ENCODE measurements around the gene SLC66A3.

The SLC66A3 gene

DNA sequence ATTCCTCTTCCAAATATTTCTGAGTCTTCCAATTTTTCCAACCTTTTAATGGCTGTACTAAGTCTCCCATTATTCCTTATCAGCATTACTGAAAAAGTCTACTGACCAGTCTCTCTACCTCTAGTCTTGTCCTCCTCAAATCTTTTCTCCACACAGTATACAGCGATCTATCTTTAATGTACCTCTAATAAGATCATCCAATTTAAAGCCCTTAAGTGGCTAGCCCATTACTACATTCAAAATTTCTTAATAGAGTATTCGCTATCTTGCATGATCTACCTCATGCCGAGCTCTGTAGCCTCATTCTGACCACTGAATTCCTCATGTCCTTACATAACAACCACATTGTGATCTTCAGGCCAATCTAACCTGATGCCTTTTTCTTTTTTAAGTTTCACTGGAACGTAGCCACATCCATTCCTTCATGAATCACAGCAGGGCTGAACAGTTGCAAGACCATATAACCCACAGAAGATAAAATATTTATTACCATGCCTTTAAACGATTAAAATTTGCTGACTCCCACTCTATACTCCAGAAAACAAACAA lies 57.9 kb downstream of the SLC66A3 start:
- Mint-ChIP-seq H3K4me1 (no peaks in the 10 kb centered on the region), H3K4me3 (no peak overlapping the region), H3K36me3 (ENCODE audit: low read depth) (peaks cover 54% of the 10 kb centered on the region), H3K27ac (no peak overlapping the region), H3K9me3 (no peaks in the 10 kb centered on the region), H3K27me3 (ENCODE audit: low read depth) (no peaks in the 10 kb centered on the region)
- TF ChIP-seq, protein P1, sequence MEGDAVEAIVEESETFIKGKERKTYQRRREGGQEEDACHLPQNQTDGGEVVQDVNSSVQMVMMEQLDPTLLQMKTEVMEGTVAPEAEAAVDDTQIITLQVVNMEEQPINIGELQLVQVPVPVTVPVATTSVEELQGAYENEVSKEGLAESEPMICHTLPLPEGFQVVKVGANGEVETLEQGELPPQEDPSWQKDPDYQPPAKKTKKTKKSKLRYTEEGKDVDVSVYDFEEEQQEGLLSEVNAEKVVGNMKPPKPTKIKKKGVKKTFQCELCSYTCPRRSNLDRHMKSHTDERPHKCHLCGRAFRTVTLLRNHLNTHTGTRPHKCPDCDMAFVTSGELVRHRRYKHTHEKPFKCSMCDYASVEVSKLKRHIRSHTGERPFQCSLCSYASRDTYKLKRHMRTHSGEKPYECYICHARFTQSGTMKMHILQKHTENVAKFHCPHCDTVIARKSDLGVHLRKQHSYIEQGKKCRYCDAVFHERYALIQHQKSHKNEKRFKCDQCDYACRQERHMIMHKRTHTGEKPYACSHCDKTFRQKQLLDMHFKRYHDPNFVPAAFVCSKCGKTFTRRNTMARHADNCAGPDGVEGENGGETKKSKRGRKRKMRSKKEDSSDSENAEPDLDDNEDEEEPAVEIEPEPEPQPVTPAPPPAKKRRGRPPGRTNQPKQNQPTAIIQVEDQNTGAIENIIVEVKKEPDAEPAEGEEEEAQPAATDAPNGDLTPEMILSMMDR (IDR thresholded peaks at IDR 0.05; ENCODE audit: unreplicated experiment in 3 of 3): no peak

DNA sequence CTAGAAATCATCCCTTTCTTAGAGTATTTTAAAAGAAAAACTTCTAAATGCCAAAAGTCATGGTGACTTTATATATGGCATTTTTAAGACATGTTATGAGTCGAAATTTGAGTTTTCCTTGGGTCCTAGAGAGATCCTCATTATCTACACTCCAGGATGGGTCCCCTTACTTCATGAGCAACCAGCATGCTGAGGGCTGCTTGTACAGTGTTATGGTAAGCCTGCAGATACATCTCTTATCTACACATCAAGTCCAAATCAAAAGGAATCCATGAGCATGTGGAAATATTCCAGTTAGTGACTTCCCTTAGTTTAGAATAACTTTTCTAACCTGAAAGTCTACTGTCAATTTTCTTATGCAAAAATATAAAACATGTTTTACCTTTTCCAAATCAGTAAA lies 58.7 kb downstream of the SLC66A3 start:
- no peaks in the 10 kb centered on the region for H3K27me3 Mint-ChIP-seq (ENCODE audit: low read depth)

DNA sequence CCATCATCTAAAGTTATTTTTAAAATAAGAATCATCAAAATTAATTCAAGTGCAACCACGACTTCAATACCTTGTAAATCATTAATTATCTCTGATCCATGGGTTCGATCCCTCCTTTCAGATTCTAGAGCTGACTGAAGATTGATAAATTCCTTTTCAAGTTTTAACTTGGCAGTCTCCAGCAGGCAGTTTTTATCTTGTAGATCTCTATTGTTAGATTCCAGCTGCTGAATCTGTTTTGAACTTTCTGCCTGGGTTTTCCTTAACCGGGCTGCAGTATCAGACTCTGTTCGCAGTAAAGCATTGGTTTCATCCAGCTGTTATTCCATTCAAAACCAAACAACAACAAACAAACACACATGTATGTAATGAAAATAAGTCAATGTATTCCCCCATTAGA lies 59.5 kb downstream of the SLC66A3 start:
- Mint-ChIP-seq H3K27ac (no peak overlapping the region), H3K27me3 (ENCODE audit: low read depth) (no peaks in the 10 kb centered on the region), H3K4me3 (no peak overlapping the region), H3K36me3 (ENCODE audit: low read depth) (peaks cover 65% of the 10 kb centered on the region), H3K4me1 (no peaks in the 10 kb centered on the region), H3K9me3 (no peaks in the 10 kb centered on the region)
- TF ChIP-seq, protein P1 (IDR thresholded peaks at IDR 0.05; ENCODE audit: unreplicated experiment in 3 of 3): no peak

More for the DNA sequence above, 58.7 kb downstream of the SLC66A3 start:
- TF ChIP-seq, protein P1 (IDR thresholded peaks at IDR 0.05; ENCODE audit: unreplicated experiment in 3 of 3): no peak
- no peak overlapping the region for H3K27ac Mint-ChIP-seq
- H3K4me3 Mint-ChIP-seq: no peak overlapping the region
- H3K4me1 Mint-ChIP-seq: no peaks in the 10 kb centered on the region
- H3K9me3 Mint-ChIP-seq: no peaks in the 10 kb centered on the region
- peaks cover 59% of the 10 kb centered on the region for H3K36me3 Mint-ChIP-seq (ENCODE audit: low read depth)

DNA sequence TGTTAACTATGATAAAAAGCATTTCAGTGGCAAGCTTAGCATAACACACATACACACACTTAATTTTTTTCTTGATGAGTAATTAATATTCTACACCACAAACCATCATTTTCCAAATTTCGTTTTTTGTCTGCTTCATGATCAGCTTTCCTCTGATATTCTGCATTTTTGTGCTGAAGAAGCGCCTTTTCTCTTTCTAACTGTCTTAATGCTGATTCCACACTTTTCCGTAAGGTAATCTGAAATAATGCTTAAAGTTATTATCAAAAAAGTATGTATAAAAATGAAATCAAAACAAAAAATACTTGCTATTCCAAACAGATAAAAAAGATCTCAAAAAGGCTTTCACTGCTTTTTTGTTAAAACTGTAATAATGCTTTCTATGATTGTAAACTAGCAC lies 60.1 kb downstream of the SLC66A3 start:
- Mint-ChIP-seq H3K27ac (no peak overlapping the region), H3K9me3 (no peaks in the 10 kb centered on the region), H3K4me1 (no peaks in the 10 kb centered on the region), H3K4me3 (no peak overlapping the region), H3K36me3 (ENCODE audit: low read depth) (peaks cover 70% of the 10 kb centered on the region), H3K27me3 (ENCODE audit: low read depth) (no peaks in the 10 kb centered on the region)
- TF ChIP-seq, protein P1 (IDR thresholded peaks at IDR 0.05; ENCODE audit: unreplicated experiment in 3 of 3): no peak

DNA sequence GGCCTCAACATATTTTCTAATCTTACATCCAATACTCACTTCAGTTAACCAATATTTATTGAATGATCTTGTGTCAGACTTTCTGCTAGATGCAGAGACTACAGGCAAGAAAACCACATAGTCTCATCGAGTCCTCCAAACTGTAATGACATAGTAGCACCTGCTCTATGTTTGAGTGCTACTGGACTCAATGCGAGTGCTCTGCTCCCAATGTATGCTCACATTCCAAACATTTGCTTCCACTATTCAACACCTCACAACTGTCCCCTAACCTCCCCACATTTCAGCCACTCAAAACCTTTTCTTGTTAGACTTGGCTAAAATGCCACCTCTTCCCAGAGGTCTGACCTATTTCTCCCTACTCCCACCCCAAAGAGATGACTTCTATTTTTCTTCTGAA lies 65.2 kb downstream of the SLC66A3 start:
- Mint-ChIP-seq H3K9me3 (no peaks in the 10 kb centered on the region), H3K27ac (no peak overlapping the region), H3K4me1 (no peaks in the 10 kb centered on the region), H3K27me3 (ENCODE audit: low read depth) (no peaks in the 10 kb centered on the region), H3K36me3 (ENCODE audit: low read depth) (peaks cover 46% of the 10 kb centered on the region), H3K4me3 (no peak overlapping the region)
- TF ChIP-seq, protein P1 (IDR thresholded peaks at IDR 0.05; ENCODE audit: unreplicated experiment in 3 of 3): no peak

DNA sequence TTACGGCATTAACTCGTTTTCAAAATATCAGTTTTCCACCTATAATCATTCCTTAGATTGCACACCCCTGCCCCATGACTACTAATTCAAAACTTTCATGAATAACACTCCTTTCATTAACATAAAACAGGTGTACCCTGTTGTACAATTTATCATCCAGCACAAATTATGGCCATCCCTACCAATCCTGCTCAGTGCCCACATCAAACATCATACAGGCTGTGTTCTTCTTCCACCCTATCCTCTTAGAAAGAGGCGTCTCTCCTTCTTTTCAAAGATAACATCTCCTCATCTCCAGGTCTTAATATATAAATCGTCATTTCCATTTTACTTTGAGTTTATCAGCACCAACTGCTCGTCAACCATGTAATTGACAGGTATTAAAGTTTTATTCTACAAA lies 67.6 kb downstream of the SLC66A3 start:
- H3K4me1 Mint-ChIP-seq: no peaks in the 10 kb centered on the region
- H3K36me3 Mint-ChIP-seq (ENCODE audit: low read depth): peaks cover 38% of the 10 kb centered on the region
- H3K27me3 Mint-ChIP-seq (ENCODE audit: low read depth): no peaks in the 10 kb centered on the region
- TF ChIP-seq, protein P1 (IDR thresholded peaks at IDR 0.05; ENCODE audit: unreplicated experiment in 3 of 3): no peak
- no peak overlapping the region for H3K27ac Mint-ChIP-seq
- H3K9me3 Mint-ChIP-seq: no peaks in the 10 kb centered on the region
- no peak overlapping the region for H3K4me3 Mint-ChIP-seq
